Measurements from ENCODE around the gene TRA2A. TPM values are rescaled to one million over a fixed set of nuclear protein-coding genes. Genes with fewer than 3 reads are reported as not detected.

TRA2A gene
- total RNA-seq, 1 experiment from 2014 or later = 27.6 TPM

DNA sequence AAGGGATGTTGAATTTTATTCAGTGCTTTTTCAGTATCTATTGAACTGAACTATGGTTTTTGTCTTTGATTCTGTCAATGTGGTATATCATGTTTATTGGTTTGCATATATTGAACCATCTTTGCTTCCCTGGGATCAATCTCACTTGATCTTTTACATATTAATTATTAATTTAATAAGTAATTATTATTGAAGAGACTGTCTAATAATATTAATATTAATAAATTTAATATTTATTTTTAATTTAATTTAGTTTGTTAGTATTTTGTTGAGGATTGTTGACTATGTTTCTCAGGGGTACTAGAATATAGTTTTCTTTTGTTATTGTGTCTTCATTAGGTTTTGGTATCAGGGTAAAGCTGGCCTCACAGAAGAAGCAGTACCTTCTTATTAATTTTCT lies 26.5 kb upstream of the TRA2A start:
- TF ChIP-seq CTCF (conservative IDR thresholded peaks at IDR 0.05; ENCODE audit: low read depth, low read length) = no peak
- TF ChIP-seq EZH2 (IDR thresholded peaks at IDR 0.05; ENCODE audit: low read length, unreplicated experiment) = no peak
- TF ChIP-seq EZH2phosphoT487 (IDR thresholded peaks at IDR 0.05; ENCODE audit: borderline replicate concordance, low read length) = no peak
- Histone ChIP-seq H3K9me2 (replicated peaks; ENCODE audit: low read length) (no peaks in the 10 kb centered on the region), H3K4me3 (ENCODE audit: low read length) (no peak overlapping the region), H3K4me1 (ENCODE audit: insufficient read depth, low read length) (no peaks in the 10 kb centered on the region), H3K27ac (ENCODE audit: low read length) (no peak overlapping the region), H2AFZ (ENCODE audit: low read length) (no peak overlapping the region), H3K79me2 (ENCODE audit: low read length) (no peaks in the 10 kb centered on the region), H3K9ac (ENCODE audit: low read length) (no peak overlapping the region), H4K20me1 (ENCODE audit: low read length) (no peaks in the 10 kb centered on the region), H3K9me3 (ENCODE audit: low read length) (no peaks in the 10 kb centered on the region), H3K36me3 (ENCODE audit: low read depth, low read length) (no peaks in the 10 kb centered on the region), H3K27me3 (ENCODE audit: low read length) (peaks cover 36% of the 10 kb centered on the region), H3K4me2 (ENCODE audit: low read length) (no peak overlapping the region), H3F3A (ENCODE audit: low read length, unreplicated experiment) (no peaks in the 10 kb centered on the region)
- no peak for ATAC-seq
- CTCF ChIA-PET = no interaction called here
- no peak for DNase-seq
- BruUV-seq (replicated peaks) = no TSS peak
- intact Hi-C loops (cut with micrococcal nuclease) = no loop called here
- POLR2A ChIA-PET (ENCODE audit: unreplicated experiment) = no interaction called here

- H3K79me2 ChIP-seq (ENCODE audit: low read length) = no peaks in the 10 kb centered on the region
- no peak overlapping the region for H3K4me2 ChIP-seq (ENCODE audit: low read length)
- no peaks in the 10 kb centered on the region for H3K9me2 ChIP-seq (replicated peaks; ENCODE audit: low read length)
- intact Hi-C loops (cut with micrococcal nuclease) = loop anchor here (1.0 kb wide), 1 partner anchor 165 kb away; no protein-coding TSS in a partner anchor
- DNase-seq (no peak), ATAC-seq (no peak)
- ChIA-PET CTCF (interaction anchor here (0.6 to 2.2 kb wide), 5 partner anchors 15 to 275 kb away, joined by 3 to 20 read pairs (median 4); no protein-coding TSS in a partner anchor), POLR2A (ENCODE audit: unreplicated experiment) (no interaction called here)
- no peaks in the 10 kb centered on the region for H3K27me3 ChIP-seq (ENCODE audit: low read length)
- TF ChIP-seq CTCF (conservative IDR thresholded peaks at IDR 0.05; ENCODE audit: low read depth, low read length) = no peak
- no peak for TF ChIP-seq EZH2 (IDR thresholded peaks at IDR 0.05; ENCODE audit: low read length, unreplicated experiment)
- TF ChIP-seq EZH2phosphoT487 (IDR thresholded peaks at IDR 0.05; ENCODE audit: borderline replicate concordance, low read length) = no peak
- H3K4me3 ChIP-seq (ENCODE audit: low read length) = no peak overlapping the region
- H3K36me3 ChIP-seq (ENCODE audit: low read depth, low read length) = no peaks in the 10 kb centered on the region
- H3K27ac ChIP-seq (ENCODE audit: low read length) = no peak overlapping the region
- no peaks in the 10 kb centered on the region for H3K4me1 ChIP-seq (ENCODE audit: insufficient read depth, low read length)
- H3K9ac ChIP-seq (ENCODE audit: low read length) = no peak overlapping the region
- H4K20me1 ChIP-seq (ENCODE audit: low read length) = no peaks in the 10 kb centered on the region
- no peaks in the 10 kb centered on the region for H3F3A ChIP-seq (ENCODE audit: low read length, unreplicated experiment)
- BruUV-seq (replicated peaks) = no TSS peak
- 0 out of 2 replicates have a peak overlapping the region, but pooled peaks have one; percentile 18 for H2AFZ ChIP-seq (ENCODE audit: low read length)
- H3K9me3 ChIP-seq (ENCODE audit: low read length) = no peaks in the 10 kb centered on the region
Measured at GRCh38 chr7:23547662-23548061, 15.9 kb upstream of the TRA2A start.

- ATAC-seq = peak; percentile 81
Measured at GRCh38 chr7:23546897-23547572, 15.3 kb upstream of the TRA2A start.

More at GRCh38 chr7:23546897-23547572, 15.3 kb upstream of the TRA2A start:
- Histone ChIP-seq H3K4me2 (ENCODE audit: low read length) (peak overlapping the region; percentile 62), H3K9me2 (replicated peaks; ENCODE audit: low read length) (no peaks in the 10 kb centered on the region), H3K4me1 (ENCODE audit: insufficient read depth, low read length) (no peaks in the 10 kb centered on the region), H3K27ac (ENCODE audit: low read length) (no peak overlapping the region), H3K9ac (ENCODE audit: low read length) (no peak overlapping the region), H4K20me1 (ENCODE audit: low read length) (no peaks in the 10 kb centered on the region), H3K9me3 (ENCODE audit: low read length) (no peaks in the 10 kb centered on the region), H3K79me2 (ENCODE audit: low read length) (no peaks in the 10 kb centered on the region), H3K4me3 (ENCODE audit: low read length) (no peak overlapping the region), H3K36me3 (ENCODE audit: low read depth, low read length) (no peaks in the 10 kb centered on the region), H2AFZ (ENCODE audit: low read length) (no peak overlapping the region), H3K27me3 (ENCODE audit: low read length) (no peaks in the 10 kb centered on the region), H3F3A (ENCODE audit: low read length, unreplicated experiment) (no peaks in the 10 kb centered on the region)
- ChIA-PET POLR2A (ENCODE audit: unreplicated experiment) (interaction anchor here (0.5 to 0.6 kb wide), 2 partner anchors 166 to 189 kb away, joined by 3 read pairs; no protein-coding TSS in a partner anchor), CTCF (interaction anchor here (0.5 to 2.2 kb wide), 16 partner anchors 16 to 1713 kb away, joined by 3 to 20 read pairs (median 4); partner anchors contain the start of gene FAM221A)
- no peak for TF ChIP-seq EZH2phosphoT487 (IDR thresholded peaks at IDR 0.05; ENCODE audit: borderline replicate concordance, low read length)
- TF ChIP-seq EZH2 (IDR thresholded peaks at IDR 0.05; ENCODE audit: low read length, unreplicated experiment) = no peak
- peak; percentile 92 for TF ChIP-seq CTCF (conservative IDR thresholded peaks at IDR 0.05; ENCODE audit: low read depth, low read length)
- intact Hi-C loops (cut with micrococcal nuclease) = loop anchor here (1.0 kb wide), 1 partner anchor 165 kb away; no protein-coding TSS in a partner anchor
- DNase-seq = peak; percentile 94
- no TSS peak for BruUV-seq (replicated peaks)
